T-helper 2 cell (primary cell): ENCODE data around the gene PROZ.
A peak's percentile ranks its signal among the peaks of the same experiment; 100 is the strongest.

Experiments
- DNase-seq, 5 experiments: peaks; one replicate each; pipeline versions ENCODE4 v3.0.0 to v3.0.0-alpha.2; 2012 to 2022

PROZ gene

DNA sequence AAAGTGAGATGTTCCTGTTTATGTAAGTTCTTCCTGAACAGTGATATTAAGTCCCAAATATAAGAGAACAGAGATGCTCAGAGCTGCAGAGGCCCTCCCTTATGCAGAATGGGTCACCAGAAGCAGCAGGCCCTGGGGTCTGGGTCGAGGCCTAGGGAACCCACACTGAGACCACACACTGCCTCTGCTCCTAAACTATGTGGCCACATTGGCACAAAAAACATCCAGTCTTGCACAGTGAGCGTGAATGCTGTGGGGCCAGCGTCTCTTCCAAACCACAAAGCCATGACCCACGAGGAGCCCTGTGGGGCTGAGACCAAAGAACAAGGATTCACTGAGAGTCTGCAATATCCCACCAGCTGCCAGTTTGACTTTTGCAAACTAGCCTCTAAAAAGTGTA is 23.6 kb downstream of the PROZ start:
- DNase-seq, result no peak

DNA sequence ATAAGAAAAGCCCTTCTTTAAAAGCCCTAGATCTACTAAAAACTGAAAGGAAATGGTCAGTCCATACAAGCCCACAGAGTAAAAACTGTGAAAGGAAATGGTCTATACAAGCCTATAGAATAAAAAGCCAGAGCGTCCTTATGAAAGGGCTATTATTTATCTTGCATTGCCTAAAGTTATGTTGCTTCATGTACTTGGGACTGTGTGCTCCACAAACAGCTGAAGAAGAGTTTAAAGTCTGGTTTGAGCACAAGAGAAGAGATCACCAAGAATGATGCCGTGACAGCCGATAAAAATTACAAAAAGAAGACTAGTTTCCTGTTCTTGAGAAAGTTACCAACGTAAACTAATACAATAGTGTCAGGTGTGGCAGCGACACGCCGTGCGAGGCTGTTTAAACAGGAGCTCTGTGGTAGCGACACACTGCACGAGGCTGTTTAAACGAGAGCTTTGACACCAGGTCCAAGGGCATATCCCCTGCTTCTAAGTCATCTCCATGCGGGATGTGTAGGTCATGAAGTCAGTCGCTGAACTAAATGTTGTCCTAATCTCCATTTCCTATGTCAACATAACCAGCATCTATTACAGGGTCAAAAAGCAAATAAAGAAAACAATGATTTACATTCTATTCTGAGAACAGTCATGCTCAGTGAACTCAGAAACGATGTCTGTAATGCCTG is 25.1 kb downstream of the PROZ start:
- DNase-seq, result no peak

DNA sequence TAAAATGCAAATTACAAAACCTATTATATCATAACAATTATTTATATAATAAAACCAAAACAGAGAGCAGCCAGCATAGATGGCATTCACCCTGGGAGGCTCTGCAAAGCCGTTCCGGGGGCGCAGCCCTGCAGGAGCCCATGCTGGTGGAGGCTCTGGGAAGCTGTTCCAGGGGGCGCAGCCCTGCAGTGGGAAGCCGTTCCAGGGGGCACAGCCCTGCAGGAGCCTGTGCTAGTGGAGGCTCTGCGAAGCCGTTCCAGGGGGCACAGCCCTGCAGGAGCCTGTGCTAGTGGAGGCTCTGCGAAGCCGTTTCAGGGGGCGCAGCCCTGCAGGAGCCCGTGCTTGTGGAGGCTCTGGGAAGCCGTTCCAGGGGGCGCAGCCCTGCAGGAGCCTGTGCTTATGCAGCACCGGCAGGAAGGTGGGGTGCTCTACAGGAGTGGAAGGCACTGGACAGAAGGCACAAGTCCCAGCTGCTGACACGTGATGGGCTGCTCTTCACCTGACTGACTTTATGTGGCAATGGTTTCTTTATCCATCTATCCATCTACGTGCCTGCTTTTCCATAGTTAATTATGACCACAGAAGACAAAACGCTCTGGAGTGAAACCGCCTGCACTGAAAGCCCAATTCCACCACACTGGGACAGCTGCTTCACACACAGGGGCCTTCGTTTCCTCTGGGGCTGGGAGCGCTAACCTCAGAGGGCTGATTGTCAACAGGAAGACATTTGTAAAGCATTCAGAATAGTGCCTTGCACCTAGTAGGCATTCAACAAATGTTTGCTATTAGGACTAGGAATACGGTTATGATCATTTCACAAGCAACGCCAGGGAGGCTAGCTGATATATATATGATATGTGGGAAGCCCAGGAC is 26.4 kb downstream of the PROZ start:
- peak in 2 of 5 experiments; percentile 49 to 52 for DNase-seq

DNA sequence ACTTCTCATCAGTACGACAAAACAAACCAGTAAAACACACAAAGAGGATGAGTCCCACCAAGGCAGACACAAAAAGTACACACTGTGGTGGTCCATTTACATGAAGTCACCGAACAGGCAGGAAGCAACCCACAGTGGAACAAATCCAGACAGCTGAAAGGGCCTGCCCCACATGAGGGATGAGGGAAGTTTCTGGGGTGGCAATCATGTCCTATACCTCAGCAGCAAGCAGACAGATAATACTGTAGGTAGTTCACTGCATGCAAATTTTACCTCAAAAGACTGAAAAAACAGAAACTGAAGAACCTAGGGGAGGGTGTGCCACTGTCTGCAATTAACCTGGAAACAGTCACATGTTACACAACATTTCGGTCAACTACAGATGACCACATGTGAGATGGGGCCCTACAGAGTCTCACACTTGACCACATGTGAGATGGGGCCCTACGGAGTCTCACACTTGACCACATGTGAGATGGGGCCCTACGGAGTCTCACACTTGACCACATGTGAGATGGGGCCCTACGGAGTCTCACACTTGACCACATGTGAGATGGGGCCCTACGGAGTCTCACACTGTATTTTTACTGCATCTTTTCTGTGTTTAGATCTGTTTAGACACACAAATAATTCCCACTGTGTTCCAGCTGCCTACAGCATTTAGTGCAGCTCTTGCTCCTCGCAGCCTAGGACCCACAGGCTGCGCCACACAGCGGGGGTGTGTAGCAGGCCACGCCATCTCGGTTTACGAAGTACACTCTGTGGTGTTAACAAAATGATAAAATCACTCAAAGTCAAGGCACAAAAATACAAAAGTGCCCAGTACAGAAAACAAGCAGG is 27.8 kb downstream of the PROZ start:
- DNase-seq, result peak in 1 of 5 experiments; percentile 61

DNA sequence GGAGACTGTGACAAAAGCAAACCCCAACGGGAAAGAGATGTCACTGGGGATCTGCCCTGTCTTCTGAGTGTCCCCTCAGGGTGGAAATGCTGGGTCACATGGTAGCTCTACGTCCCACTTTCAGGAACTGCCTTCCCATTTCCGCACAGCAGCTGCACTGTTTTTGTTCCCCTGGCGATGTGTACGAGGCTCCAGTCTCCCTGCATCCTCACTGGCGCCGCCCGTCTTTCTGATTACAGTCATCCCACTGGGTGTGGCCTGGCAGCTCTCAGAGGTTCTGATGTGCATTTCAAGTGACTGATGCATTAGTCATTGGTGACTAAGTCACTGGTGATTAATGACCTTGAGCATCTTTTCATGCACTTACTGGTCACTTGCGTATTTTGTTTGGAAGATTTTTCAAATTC is 28.8 kb downstream of the PROZ start:
- peak in 1 of 5 experiments; percentile 43 for DNase-seq

DNA sequence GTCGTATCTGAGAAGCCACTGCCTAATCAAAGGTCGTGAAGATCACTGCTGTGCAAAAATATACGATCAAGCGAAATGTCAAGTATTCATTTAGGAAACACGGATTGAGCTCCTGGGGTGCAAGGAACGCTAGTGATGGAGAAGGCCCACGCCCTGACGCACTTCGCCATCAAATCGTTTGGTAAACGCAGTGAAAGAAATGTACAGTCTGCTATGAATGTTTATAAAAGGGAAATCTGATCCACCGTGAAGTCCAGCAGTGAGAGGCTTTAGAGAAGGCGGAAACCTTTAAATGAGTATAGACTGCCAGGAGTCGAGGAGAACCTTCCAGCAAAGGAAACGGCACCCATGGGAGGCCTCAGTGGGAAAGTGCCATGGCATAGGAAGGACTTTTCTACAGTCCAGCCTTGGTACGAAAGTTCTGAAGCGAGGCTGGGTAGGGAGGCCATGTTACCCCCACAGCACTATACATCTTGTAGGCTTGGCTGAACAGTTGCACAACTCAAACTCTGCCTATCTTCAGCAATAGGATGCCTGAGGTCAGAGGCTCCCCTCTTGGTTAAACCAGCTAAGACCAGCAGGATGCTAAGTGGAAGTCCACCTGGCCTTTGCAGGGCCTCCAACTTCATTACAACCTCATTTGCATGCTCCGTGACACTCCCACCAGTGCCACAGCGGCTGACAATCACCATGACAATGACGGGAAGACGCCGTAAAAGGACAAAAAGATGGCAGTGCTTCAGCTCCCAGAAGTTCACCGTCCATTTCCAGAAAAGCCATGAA is 29.6 kb downstream of the PROZ start:
- DNase-seq, result no peak

DNA sequence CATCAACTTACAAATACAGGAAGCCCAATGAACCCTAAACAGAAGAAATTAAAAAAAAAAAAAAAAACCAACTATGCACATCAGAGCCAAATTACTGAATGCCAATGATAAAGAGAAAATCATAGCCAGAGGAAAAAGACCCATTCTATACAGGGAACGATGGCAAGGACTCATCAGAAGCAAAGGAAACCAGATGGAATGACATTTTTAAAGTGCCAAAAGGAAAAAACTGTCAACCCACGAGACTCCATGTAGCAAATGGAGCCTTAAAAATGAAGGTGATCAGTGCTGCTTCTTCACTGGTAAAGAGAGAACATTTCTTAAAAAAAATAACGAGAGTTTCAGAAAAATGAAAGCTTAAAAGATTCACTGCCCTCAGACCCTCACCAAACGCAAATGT is 31.7 kb downstream of the PROZ start:
- DNase-seq, result no peak

DNA sequence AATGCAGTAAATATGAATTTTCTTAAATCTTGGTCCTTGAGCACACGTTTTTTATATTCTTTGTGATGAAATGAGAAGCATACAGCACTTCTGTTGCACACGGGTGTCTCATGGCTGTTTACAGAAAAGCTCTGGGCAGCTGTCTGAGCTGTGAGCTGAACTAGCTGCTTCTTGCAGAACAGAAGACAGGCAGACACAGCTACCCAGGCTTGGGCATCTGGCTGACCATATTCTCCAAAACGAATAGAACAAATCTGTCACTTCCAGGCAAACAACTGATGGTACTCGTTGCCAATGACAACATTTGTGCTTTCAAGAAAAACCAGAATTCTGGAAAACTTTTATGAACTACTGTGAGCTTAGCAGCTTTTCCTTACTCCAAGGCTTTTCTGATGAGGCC is 33.8 kb downstream of the PROZ start:
- no peak for DNase-seq

DNA sequence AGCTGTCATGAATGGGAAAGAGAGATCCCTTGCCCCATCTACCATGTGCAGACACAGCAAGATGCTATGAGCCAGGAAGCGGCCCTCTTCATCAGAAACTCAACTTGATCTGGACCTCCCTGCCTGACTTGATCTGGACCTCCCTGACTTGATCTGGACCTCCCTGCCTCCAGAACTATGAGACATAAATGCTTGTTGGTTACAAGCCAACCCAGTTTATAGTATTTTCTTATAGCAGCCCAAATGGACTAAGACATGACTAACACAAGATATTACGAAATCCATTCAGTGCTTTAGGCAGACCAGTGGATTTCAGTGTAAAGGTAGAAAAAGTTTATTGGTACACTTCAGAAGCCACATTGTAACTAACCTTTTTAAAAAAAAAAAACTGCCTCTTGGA is 34.5 kb downstream of the PROZ start:
- DNase-seq, result no peak

DNA sequence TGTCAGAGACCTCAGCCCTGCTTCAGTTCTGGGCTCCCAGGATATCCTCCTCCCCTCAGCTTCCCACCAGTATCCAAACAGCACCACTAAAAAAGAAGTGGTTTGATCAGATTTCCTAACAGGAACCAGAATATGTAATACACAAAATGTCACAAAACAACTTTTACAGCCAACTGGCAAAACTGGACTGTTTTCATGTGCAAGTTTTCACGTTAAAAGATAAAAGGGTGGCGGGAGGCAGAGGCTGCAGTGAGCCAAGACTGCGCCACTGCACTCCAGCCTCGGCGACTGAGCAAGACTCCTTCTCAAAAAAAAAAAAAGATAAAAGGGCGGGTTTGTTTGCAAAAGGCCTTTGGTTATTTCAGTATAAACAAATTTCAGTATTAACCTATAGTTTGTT is 36.9 kb downstream of the PROZ start:
- no peak for DNase-seq

DNA sequence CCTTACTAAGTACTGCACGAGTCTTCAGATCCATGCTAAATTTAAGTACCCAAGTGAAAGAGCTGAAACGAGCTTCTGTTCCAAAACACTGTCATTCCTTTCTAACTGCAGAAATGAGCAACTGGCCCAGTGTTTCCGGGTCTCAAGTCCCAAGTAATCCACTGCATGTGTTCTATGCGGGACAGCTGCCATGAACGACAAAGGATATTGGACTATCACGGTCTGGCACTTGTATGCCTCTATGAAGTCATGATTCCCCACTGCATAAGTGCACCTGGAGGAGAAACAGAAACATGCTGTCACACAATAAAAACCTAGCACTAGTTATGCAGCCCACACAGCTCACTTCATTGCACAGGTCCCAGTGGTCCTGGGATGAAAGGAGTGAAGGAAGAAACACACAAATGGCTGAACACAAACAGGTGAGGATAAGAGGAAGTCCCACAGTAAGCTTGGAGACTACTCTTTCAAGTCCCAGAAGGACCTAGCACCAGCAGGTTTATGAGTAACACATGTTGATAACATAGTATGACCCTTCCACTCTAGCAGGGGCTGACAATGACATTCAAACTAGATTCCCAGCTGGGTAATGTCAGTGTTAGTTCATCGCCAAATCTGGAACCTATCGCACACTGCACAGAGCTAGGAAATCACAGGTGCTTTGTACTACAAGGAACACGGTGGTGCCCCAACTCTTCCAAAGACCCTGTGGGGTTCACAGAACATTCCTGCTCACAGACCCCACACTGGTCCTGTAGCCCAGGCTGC is 38.7 kb downstream of the PROZ start:
- DNase-seq, result no peak

DNA sequence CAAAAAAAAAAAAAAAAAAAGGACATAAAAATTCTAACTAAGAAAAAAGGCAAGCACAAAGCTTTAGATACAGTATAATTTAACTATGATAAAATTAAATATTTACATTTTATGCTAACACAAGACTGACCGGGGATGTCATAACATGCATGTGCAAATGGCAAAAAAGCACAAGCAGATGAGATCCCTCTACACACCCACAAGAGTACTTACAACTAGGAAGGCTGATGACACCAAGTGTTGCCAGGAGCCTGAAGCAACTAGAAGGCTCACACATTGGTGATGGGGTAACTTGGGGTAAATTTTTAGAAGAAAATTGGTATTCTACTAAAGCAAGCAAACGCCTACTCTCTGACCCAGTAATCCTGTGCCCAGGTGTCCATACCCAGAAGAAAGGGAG is 43.4 kb downstream of the PROZ start:
- DNase-seq, result no peak

DNA sequence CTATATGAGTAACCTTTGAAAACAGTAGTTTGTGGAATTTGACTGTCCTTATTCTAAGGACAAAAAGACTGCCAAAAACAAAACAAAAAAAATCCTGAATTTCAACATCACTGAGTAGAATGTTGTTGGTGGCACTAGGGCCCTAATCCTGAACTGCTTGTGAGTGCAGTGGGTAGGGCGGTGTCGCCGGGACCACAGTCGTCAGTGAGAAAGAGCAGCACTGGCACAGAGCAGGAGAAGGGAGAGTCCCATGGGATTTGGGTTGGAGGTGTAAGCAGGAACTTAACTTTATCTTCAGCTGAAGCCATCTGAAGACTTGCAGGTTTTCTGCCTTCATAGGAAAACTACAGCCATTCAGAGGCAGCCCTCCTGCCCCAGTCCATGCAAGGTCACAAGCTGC is 44.5 kb downstream of the PROZ start:
- DNase-seq, result no peak

DNA sequence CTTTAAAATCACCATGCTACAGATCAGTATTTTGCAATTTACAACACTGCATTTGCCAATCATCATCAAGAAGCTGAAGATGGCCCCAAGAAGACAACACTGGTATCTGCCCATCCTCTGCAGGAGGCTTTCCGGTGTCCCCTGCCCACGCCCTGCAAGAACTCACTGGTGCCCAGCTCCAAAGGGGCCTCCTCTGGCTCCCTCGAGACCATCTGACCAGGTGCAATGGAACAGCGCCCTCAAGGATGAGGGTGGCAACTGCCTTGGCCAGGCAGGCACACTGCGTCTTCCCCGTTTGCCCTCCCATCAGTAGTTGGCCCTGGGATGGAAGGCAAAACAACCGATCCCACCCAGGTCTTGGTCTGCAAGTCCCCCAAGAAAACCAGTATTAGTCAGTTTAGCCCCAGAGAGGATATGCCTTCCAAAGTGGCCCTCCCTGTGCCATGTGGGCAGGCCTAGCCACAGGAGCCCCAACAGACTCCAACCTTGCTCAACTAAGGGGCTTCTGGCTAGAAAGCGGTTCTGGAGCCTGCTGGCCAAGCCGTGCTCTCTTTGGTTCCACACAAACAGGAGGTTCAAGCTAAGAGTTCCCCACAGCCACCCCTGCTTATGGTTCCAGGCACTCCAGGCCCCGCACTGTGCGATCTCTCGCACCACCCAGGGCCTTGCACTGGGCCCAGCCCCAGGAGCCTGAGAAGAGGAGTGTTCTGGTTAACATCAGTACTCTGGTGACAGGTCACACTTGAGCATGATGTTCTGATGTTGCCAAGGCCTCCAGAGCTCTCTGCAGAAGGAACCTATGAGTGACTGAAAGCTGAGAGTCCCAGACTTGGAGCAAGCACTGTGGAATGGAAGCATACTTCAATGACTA is 45.3 kb downstream of the PROZ start:
- DNase-seq, result no peak

DNA sequence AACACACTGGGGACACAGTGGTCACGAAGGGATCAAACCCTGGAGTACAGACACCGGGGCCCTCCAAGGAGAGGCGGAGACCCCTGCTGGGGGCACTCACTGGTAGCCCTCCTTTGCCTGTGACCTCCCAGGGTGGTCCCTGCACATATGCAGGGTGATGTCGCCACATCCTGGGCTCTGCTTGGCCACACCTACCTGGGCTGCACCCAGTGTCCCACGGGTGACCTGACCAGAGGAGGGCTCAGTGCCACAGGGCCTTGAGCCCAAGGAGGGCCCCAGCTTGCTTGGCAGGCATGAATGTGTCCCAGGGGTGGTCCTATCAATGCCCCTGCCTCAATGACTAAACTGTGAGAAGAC is 45.9 kb downstream of the PROZ start:
- DNase-seq, result no peak

DNA sequence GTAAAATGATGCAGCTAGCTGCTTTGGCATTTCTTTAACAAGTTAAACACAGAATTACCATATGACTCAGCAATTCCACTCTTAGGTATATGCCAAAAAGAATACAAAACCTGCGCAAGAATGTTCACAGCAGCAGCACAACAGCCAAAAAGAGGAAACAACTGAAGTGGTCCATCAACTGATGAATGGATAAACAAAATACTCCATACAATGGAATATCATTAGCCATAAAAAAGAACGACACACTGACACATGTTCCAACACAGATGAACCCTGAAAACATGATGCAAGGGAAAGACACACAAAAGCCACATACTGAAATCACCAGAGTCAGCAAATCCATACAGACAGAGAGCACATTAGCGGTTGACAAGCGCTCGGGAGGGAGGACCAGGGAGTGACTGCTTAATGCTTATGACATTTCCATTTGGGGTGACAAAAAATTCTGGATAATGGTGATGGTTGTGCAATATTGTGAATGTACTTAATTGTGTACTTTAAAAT is 47.0 kb downstream of the PROZ start:
- no peak for DNase-seq

DNA sequence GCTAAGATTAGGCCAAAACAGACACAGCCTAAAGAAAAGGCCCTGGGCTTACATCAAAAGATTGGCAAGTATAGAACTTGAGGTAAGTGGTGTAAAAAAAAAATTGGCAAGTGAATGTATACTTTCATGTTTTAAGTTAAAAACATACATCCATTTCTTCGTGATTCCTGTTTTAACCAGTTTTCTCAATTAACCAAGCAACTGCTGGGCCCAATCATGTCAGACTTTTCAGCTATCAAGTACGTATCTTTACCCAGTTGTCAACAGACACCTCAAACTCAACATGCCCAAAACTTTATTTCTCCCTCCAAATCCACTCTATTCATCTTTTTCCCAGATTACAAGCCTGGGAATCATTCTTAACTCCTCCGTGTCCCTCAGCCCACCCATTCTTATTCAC is 49.0 kb downstream of the PROZ start:
- no peak for DNase-seq

DNA sequence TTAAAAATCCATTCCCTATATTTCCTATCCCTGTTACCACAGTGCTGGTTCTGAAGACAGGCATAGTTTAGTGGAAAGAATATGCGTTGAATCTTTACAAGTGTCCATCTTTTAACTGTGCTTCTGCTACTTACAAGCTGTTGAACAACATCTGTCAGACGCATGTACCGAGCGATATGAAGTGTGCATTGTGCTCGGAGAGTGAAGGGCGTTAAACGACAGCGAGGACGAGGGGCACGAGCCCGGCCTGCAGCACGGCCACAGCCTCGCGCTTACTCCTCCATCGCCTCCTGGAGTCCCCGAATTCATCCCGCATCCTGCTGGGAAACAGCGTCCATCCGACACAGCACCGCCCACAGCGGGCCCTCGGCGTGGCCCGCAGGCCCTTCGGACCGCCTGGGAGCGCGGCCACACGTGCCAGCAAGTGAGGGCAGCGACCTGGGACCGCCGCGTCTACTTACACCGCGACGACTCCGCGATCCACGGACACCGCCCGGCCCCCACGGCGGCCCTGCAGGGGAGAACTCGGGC is 49.5 kb downstream of the PROZ start:
- DNase-seq, result peak in 1 of 5 experiments; percentile 52

DNA sequence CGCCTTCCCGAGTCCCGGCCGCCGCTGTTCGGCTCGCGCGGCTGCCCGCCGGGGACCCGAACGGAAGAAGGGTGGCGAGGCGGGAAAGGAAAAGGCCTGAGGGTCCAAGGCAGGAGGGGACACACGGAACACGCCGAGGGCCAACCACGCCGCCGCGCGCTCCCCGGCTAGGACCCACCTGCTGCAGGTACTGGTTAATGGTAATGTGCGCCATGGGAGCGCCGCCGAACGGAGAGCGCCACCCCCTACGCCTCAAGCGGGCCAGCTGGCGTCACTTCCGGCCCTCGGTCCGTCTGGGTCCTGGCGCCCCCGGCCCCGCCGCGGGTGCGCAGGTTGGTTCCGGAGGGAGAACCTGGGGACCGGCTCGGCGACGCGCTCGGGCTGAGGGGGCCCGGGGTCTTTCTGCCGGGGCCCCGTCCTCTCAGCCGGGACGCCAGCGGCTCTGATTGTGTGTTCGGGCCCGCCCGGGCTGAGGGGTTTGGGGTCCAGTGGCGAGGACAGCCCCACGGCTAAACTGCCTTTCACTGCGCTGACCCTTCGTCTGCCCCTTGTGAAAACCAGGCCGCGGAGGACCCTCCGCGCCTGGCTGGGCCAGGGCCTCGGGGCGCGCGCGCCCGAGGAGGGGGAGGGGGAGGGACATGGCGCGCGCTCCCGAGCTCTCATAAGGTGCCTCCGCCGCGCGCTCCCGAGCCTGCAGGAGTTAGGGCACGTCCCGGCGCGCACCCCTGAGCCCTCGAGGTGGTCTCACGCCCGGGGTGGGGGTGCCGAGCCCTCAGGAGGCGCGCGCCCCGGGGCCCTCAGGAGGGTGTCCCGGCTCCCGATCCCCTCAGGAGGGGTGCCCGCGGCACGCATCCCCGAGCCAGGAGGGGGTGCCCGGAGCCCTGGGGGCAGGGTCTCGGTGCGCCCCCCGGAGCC is 50.2 kb downstream of the PROZ start, which contains the start of gene PCID2:
TSS of gene PCID2 (minus strand) at position 249 of the 915 bp plus-strand sequence. CDS start at position 214, 35 bp downstream.
- peak; percentile 76 to 96 (median 85) for DNase-seq
